Measurements from ENCODE around the gene GSK3A. TPM values are rescaled to one million over a fixed set of nuclear protein-coding genes. Genes with fewer than 3 reads are reported as not detected.

GSK3A gene
- total and polyA plus RNA-seq, 2 experiments from 2014 or later: 32.2 to 36.6 TPM

DNA sequence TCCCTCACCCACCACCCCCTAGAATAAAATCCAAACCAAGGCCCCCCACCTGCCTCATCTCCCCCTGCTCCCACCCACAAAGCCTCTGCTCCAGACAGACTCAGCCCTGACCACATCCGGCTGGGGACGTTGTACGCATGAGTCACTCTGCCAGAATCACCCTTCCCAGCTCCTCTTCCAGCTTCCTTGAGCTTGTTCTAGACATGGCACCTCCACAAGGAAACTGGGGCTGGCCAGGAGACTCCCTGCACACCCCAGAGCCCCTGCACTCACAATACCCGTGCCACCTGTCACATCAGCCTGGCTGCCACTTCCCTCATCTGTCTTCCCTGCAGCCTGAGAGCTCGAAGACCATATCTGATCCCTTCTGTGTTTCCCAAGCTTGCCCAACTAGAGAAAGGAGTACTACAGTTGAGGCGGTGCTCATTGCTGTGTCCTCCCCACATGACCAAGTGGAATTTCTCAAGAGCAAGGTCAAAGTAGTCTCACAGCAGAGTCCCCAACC, 34.6 kb downstream of the GSK3A start:
- no peaks in the 10 kb centered on the region for H3K36me3 ChIP-seq (replicated peaks; ENCODE audit: insufficient read depth, low read depth)
- no peak overlapping the region for H2AFZ ChIP-seq
- H3K79me2 ChIP-seq: peaks cover 40% of the 10 kb centered on the region

GRCh38 chr19:42206871-42207755, 35.3 kb downstream of the GSK3A start:
- H3K4me1 ChIP-seq (ENCODE audit: insufficient read depth): no peaks in the 10 kb centered on the region
- TF ChIP-seq, protein P1, sequence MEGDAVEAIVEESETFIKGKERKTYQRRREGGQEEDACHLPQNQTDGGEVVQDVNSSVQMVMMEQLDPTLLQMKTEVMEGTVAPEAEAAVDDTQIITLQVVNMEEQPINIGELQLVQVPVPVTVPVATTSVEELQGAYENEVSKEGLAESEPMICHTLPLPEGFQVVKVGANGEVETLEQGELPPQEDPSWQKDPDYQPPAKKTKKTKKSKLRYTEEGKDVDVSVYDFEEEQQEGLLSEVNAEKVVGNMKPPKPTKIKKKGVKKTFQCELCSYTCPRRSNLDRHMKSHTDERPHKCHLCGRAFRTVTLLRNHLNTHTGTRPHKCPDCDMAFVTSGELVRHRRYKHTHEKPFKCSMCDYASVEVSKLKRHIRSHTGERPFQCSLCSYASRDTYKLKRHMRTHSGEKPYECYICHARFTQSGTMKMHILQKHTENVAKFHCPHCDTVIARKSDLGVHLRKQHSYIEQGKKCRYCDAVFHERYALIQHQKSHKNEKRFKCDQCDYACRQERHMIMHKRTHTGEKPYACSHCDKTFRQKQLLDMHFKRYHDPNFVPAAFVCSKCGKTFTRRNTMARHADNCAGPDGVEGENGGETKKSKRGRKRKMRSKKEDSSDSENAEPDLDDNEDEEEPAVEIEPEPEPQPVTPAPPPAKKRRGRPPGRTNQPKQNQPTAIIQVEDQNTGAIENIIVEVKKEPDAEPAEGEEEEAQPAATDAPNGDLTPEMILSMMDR (IDR thresholded peaks at IDR 0.05; ENCODE audit: poor library complexity): no peak
- TF ChIP-seq EZH2phosphoT487 (IDR thresholded peaks at IDR 0.05; ENCODE audit: low read depth, severe bottlenecking, unreplicated experiment): no peak
- TF ChIP-seq EZH2 (IDR thresholded peaks at IDR 0.05; ENCODE audit: borderline replicate concordance): no peak
- no peaks in the 10 kb centered on the region for H3K9me2 ChIP-seq (replicated peaks; ENCODE audit: insufficient read depth)
- no peaks in the 10 kb centered on the region for H3K36me3 ChIP-seq (replicated peaks; ENCODE audit: insufficient read depth, low read depth)
- no peak for DNase-seq (ENCODE audit: low spot score)
- H3K27me3 ChIP-seq: no peaks in the 10 kb centered on the region
- H2AFZ ChIP-seq: no peak overlapping the region
- peaks cover 46% of the 10 kb centered on the region for H4K20me1 ChIP-seq (ENCODE audit: insufficient read depth, poor library complexity, severe bottlenecking)
- H3K4me2 ChIP-seq: no peak overlapping the region
- 92% methylated on average over 14 of the region's 14 CpGs for WGBS (ENCODE audit: low lambda C conversion rate, missing lambda C conversion rate)
- H3K79me2 ChIP-seq: peaks cover 33% of the 10 kb centered on the region
- no peak overlapping the region for H3K27ac ChIP-seq
- H3K9me3 ChIP-seq (ENCODE audit: low read depth): no peaks in the 10 kb centered on the region
- H3K4me3 ChIP-seq: no peak overlapping the region

More for the DNA sequence above, 34.6 kb downstream of the GSK3A start:
- Histone ChIP-seq H3K27ac (no peak overlapping the region), H3K9me2 (replicated peaks; ENCODE audit: insufficient read depth) (no peaks in the 10 kb centered on the region), H3K4me2 (no peak overlapping the region), H3K27me3 (no peaks in the 10 kb centered on the region), H3K4me1 (ENCODE audit: insufficient read depth) (no peaks in the 10 kb centered on the region), H4K20me1 (ENCODE audit: insufficient read depth, poor library complexity, severe bottlenecking) (peaks cover 42% of the 10 kb centered on the region), H3K9me3 (ENCODE audit: low read depth) (no peaks in the 10 kb centered on the region), H3K4me3 (no peak overlapping the region)
- DNase-seq (ENCODE audit: low spot score): no peak
- TF ChIP-seq, protein P1 (IDR thresholded peaks at IDR 0.05; ENCODE audit: poor library complexity): no peak
- TF ChIP-seq EZH2phosphoT487 (IDR thresholded peaks at IDR 0.05; ENCODE audit: low read depth, severe bottlenecking, unreplicated experiment): no peak
- no peak for TF ChIP-seq EZH2 (IDR thresholded peaks at IDR 0.05; ENCODE audit: borderline replicate concordance)
- WGBS (ENCODE audit: low lambda C conversion rate, missing lambda C conversion rate): 84% methylated on average over 6 of the region's 6 CpGs

GRCh38 chr19:42204664-42205063, 37.7 kb downstream of the GSK3A start:
- H3K4me3 ChIP-seq: no peak overlapping the region
- no peaks in the 10 kb centered on the region for H3K36me3 ChIP-seq (replicated peaks; ENCODE audit: insufficient read depth, low read depth)
- H3K9me3 ChIP-seq (ENCODE audit: low read depth): no peaks in the 10 kb centered on the region
- no peak overlapping the region for H3K27ac ChIP-seq
- no peak overlapping the region for H3K4me2 ChIP-seq
- WGBS (ENCODE audit: low lambda C conversion rate, missing lambda C conversion rate): 91% methylated on average over 6 of the region's 6 CpGs
- no peaks in the 10 kb centered on the region for H3K9me2 ChIP-seq (replicated peaks; ENCODE audit: insufficient read depth)
- H3K27me3 ChIP-seq: no peaks in the 10 kb centered on the region
- TF ChIP-seq, protein P1 (IDR thresholded peaks at IDR 0.05; ENCODE audit: poor library complexity): no peak
- TF ChIP-seq EZH2phosphoT487 (IDR thresholded peaks at IDR 0.05; ENCODE audit: low read depth, severe bottlenecking, unreplicated experiment) (no peak), EZH2 (IDR thresholded peaks at IDR 0.05; ENCODE audit: borderline replicate concordance) (no peak)
- no peak overlapping the region for H2AFZ ChIP-seq
- DNase-seq (ENCODE audit: low spot score): no peak
- no peaks in the 10 kb centered on the region for H3K4me1 ChIP-seq (ENCODE audit: insufficient read depth)
- peaks cover 40% of the 10 kb centered on the region for H4K20me1 ChIP-seq (ENCODE audit: insufficient read depth, poor library complexity, severe bottlenecking)
- peaks cover 11% of the 10 kb centered on the region for H3K79me2 ChIP-seq
